Natural killer cell treated with Interleukin-12 subunit alpha and Interleukin-12 subunit beta and Interleukin-15 and Interleukin-18, amount 100 ng/mL, for 72 hours (primary cell): ENCODE measurements around the gene ZSCAN9. TPM values are rescaled to one million over a fixed set of nuclear protein-coding genes. Genes with fewer than 3 reads are reported as not detected.
A peak's percentile ranks its signal among the peaks of the same experiment; 100 is the strongest.

Source experiments
- ATAC-seq, 2 donors: fragments of 150-1000 bp; cut with Tn5 transposase in 1 of 2; sonication (Bioruptor Pico), chemical (Tn5 transposase) in 1 of 2; 2 replicates each; pipeline ENCODE4 v1.10.0; 2021
- DNase-seq: peaks from one replicate; pipeline ENCODE4 v3.0.0; 2022; ENCODE audit warnings: low spot score
- H3K27ac Mint-ChIP-seq, 2 donors: 1 replicate in 1 of 2; 2 replicates in 1 of 2; pipeline ENCODE4 v1.8.0; 2022; ENCODE audit warnings: mixed read lengths in 2 of 2, mild to moderate bottlenecking in 1 of 2, moderate library complexity in 1 of 2
- H3K27me3 Mint-ChIP-seq, 2 donors: 1 replicate in 1 of 2; 2 replicates in 1 of 2; pipeline ENCODE4 v1.8.0; 2022; ENCODE audit warnings: mixed read lengths in 2 of 2
- H3K36me3 Mint-ChIP-seq: one replicate; pipeline ENCODE4 v1.8.0; 2022; ENCODE audit warnings: mixed read lengths
- H3K4me1 Mint-ChIP-seq, 2 donors: 1 replicate in 1 of 2; 2 replicates in 1 of 2; pipeline ENCODE4 v1.8.0; 2022; ENCODE audit warnings: low read depth in 2 of 2, mixed read lengths in 2 of 2, mild to moderate bottlenecking in 1 of 2
- H3K4me3 Mint-ChIP-seq: one replicate; pipeline ENCODE4 v1.8.0; 2022; ENCODE audit warnings: mixed read lengths
- H3K9me3 Mint-ChIP-seq: 2 replicates; pipeline ENCODE4 v1.8.0; 2022; ENCODE audit warnings: mixed read lengths
- total RNA-seq, 2 donors: library from RNA; stranded (reverse); gene quantifications; one replicate each; pipeline ENCODE4 v1.2.3, GENCODE V29; 2022

The ZSCAN9 gene
- total RNA-seq, 2 donors from 2014 or later: 12.6 to 13.1 TPM

DNA sequence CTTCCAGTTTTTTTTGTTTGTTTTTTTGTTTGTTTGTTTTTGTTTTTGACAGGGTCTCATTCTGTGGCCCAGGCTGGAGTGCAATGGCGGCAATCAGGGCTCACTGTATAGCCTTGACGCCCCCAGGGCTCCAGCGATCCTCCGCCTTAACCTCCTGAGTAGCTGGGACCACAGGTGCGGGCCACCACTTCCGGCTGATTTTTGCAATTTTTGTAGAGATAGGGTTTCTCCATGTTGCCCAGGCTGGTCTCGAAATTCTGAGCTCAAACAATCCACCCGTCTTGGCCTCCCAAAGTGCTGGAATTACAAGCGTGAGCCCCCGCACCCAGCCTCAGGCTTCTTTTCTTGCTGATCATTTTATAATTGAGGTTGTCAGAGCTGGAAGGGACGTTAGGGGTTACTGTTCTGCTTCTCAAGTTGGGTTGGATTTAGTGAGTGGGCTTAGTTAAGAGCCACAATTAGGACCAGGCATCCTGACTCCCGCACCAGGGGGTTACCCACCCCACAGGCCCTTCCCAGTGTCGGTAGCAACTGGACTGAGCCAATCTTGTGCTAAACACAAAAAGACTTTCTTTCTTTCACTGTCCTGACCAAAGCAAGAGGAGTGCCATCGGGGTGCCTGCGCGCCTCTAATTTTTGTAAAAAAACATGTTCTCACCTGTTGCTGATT lies 13.1 kb upstream of the ZSCAN9 start:
- Mint-ChIP-seq H3K27me3 (peaks cover 60 to 83% of the 10 kb centered on the region in 2 donors), H3K4me1 (peaks cover 25 to 35% of the 10 kb centered on the region in 2 donors), H3K27ac (peak overlapping the region; percentile 10 to 26), H3K4me3 (peak overlapping the region; percentile 79), H3K9me3 (no peaks in the 10 kb centered on the region), H3K36me3 (peaks cover 23% of the 10 kb centered on the region)
- DNase-seq (no peak), ATAC-seq (peak in 1 of 2 donors; percentile 5)

DNA sequence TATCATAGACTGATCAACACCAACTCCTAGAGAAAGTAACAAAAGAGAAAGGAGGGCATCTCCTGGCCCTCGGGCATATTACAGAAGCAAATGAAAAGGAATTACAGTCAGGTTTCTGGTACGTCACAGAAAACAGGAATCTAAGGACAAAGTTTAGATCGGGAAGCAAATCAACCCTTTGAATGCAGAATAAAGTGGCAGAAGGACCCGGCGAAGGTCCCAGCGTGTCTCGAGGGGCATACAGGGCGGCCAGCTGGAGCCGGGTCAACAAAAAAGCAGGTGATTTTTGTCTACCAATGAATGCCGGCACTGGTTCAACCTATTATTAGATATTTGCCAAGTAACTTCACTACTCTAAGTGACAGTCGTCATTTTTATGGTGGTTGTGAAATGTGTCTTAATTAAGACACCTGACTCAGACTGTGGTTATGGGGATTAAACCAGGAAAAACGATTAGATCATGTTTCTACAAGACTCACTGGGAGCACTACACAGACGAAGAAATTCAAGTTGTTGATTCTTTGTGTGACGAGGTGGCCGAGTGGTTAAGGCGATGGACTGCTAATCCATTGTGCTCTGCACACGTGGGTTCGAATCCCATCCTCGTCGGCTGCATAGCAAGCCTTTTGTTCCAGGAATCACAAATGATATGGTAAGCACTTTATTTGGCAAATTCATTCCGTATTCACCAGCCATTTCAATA lies 12.4 kb upstream of the ZSCAN9 start:
- peaks cover 23% of the 10 kb centered on the region for H3K36me3 Mint-ChIP-seq
- peak overlapping the region; percentile 79 for H3K4me3 Mint-ChIP-seq
- peaks cover 19 to 29% of the 10 kb centered on the region in 2 donors for H3K4me1 Mint-ChIP-seq
- H3K27ac Mint-ChIP-seq: peak overlapping the region; percentile 10 to 26
- peaks cover 54 to 76% of the 10 kb centered on the region in 2 donors for H3K27me3 Mint-ChIP-seq
- no peaks in the 10 kb centered on the region for H3K9me3 Mint-ChIP-seq
- no peak for DNase-seq
- ATAC-seq: peak; percentile 64 to 73

DNA sequence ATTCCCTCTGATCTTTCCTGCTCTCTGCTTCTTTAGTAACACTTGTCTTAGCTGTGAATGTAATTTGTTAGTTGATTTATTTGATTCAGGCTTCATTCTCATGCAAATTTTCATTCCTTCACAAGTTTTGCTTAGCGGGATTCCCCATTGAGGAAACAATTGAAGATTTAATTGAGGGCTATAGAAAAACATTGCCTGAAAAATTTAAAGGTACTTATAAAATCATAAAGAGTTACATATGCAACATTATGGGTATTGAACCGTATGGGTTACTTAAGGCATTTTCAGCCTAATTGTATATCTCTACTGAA lies 11.9 kb upstream of the ZSCAN9 start:
- H3K27me3 Mint-ChIP-seq: peaks cover 50 to 71% of the 10 kb centered on the region in 2 donors
- DNase-seq (no peak), ATAC-seq (no peak)
- H3K27ac Mint-ChIP-seq: peak overlapping the region; percentile 10 to 26
- no peaks in the 10 kb centered on the region for H3K9me3 Mint-ChIP-seq
- peak overlapping the region; percentile 79 for H3K4me3 Mint-ChIP-seq
- peaks cover 23% of the 10 kb centered on the region for H3K36me3 Mint-ChIP-seq
- peaks cover 15 to 24% of the 10 kb centered on the region in 2 donors for H3K4me1 Mint-ChIP-seq

DNA sequence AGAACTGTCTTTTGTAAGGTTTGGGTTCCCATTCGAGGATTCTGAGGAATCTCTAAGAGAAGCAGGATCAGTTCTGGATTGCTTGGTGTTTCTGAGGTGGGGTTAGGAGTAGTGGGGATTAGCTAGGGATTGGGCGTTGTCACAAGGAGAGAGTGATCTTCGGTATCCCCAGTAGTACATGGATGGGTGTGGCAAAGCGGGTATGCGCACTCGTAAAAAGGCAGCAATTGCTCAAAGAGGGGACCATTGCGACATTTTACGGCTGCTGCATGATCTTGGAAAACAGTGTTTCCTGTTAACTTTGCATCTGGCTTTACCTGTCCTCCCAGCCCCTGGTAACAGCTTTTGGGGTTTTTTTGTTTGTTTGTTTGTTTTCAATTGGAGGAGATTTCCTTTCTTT lies 9.7 kb upstream of the ZSCAN9 start:
- DNase-seq (no peak), ATAC-seq (no peak)
- peaks cover 14% of the 10 kb centered on the region for H3K36me3 Mint-ChIP-seq
- H3K27me3 Mint-ChIP-seq: peaks cover 38 to 54% of the 10 kb centered on the region in 2 donors
- H3K4me3 Mint-ChIP-seq: no peak overlapping the region
- no peak overlapping the region for H3K27ac Mint-ChIP-seq
- peaks cover 17 to 19% of the 10 kb centered on the region in 2 donors for H3K4me1 Mint-ChIP-seq
- no peaks in the 10 kb centered on the region for H3K9me3 Mint-ChIP-seq

DNA sequence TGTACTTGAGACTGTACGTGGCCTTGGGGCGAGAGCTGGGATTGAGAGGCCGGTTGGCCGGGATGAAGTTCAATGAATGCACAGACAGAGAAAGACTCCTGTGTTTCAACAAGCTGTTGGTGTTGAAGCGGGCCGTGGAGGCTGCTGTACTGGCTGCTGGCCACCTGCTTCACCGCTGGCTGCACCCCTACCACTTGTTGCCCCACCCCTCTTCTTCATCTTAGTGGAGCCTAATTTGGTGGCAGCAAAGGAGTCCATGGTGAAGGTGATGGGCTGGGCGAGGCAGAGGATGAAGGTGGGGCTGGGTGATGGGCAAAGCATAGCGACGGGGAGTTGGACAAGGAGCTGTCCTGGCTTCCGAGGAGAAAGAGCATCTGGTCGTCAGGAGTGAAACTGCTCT lies 7.2 kb upstream of the ZSCAN9 start:
- ATAC-seq (no peak), DNase-seq (no peak)
- Mint-ChIP-seq H3K4me3 (peak overlapping the region; percentile 56), H3K27ac (peak overlapping the region in 1 of 2 donors; percentile 33), H3K27me3 (peaks cover 35 to 44% of the 10 kb centered on the region in 2 donors), H3K4me1 (peaks cover 5 to 7% of the 10 kb centered on the region in 2 donors), H3K36me3 (peaks cover 5% of the 10 kb centered on the region), H3K9me3 (no peaks in the 10 kb centered on the region)

DNA sequence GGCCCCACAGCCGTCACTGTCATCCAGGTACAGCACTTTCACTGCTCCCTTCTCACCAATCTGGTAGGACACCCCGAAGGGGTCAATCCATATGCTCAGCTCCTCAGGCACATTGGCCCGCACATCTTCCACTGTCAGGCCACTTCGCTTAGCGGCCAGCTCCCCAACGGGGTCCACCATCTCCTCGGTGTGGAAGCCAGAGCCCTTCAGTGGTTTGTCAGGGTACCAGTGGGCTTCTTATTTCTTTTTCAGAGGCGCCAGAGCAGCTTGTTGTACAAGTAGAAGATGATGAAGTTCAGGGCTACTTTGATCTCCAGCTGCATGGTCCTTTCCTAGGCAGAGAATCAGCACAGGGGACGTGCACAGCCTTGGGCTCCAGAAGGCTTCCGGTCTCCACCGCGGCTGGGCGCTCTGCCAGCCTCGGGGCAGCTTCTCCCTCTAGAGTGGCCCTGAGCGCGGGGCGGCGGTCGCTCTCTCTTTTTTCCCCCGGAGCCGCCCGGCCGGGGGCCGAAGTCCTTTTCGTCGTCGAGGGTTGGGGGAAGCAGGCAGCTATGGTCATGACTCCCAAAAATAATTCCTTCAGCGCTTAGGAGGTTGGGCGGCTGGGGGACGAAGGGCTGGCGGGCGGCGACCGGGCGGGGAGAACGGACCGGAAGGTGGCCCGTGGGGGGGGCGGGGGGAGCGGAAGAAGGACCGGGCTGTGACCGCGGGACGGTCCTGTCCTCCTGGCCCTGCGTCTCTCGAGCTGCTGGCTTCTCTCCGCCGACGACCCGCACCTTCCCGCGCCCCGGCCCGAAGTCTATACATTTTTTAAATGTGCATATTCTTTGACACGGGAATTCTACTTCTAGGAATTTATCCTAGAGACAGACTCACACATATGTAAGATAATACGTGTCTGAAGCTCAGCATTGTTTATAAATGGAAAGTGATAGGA lies 6.5 kb upstream of the ZSCAN9 start:
- no peaks in the 10 kb centered on the region for H3K9me3 Mint-ChIP-seq
- H3K4me3 Mint-ChIP-seq: peak overlapping the region; percentile 81
- H3K4me1 Mint-ChIP-seq: peaks cover 0 to 3% of the 10 kb centered on the region in 2 donors
- H3K27ac Mint-ChIP-seq: peak overlapping the region; percentile 33 to 37
- peak; percentile 87 to 90 for ATAC-seq
- H3K36me3 Mint-ChIP-seq: peaks cover 5% of the 10 kb centered on the region
- peak; percentile 71 for DNase-seq
- H3K27me3 Mint-ChIP-seq: peaks cover 33 to 43% of the 10 kb centered on the region in 2 donors

DNA sequence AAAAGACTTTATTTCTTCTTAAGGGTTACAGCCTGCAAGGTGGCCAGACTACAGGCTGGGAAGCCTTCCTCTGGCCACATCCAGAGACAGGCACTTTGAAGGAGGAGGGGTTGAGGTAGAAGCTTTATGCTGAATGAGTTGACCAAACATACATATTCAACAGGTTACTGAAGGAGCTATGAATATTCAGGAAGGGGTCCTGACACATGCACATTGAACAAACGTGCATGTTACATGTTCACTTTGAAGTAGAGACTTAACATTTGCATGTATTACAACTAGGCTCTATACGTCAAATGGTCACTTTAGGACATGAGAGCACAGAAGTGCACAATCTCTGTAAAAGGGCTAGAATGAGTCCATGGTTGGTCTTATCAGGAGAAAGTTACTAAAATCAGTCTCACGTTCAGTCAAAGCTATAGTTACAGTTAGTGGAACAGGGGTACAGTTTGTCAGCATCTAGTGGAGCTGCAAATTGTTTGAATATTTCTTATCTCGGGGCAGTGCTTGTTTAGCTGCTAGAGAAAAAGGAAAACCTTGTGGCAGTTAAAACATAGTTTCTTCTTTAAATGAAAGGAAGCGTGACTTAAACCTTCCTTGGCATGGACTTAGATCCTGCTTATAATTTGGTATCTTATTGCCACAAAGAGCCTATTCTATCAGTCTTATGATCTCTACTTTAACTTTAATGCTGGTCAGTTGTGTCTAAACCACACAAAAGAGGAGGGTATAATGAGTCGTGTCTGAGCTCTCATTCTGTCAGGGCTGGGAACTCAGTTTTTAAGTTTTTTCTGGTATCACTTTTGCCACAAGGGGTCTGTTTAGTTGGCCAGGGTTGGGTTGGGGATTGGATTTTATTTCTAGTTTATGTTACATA lies 4.6 kb upstream of the ZSCAN9 start:
- ATAC-seq: no peak
- H3K27me3 Mint-ChIP-seq: peaks cover 22 to 26% of the 10 kb centered on the region in 2 donors
- H3K27ac Mint-ChIP-seq: no peak overlapping the region
- no peak overlapping the region for H3K4me3 Mint-ChIP-seq
- no peak for DNase-seq
- H3K4me1 Mint-ChIP-seq: peaks cover 8 to 9% of the 10 kb centered on the region in 2 donors
- no peaks in the 10 kb centered on the region for H3K9me3 Mint-ChIP-seq
- no peaks in the 10 kb centered on the region for H3K36me3 Mint-ChIP-seq

DNA sequence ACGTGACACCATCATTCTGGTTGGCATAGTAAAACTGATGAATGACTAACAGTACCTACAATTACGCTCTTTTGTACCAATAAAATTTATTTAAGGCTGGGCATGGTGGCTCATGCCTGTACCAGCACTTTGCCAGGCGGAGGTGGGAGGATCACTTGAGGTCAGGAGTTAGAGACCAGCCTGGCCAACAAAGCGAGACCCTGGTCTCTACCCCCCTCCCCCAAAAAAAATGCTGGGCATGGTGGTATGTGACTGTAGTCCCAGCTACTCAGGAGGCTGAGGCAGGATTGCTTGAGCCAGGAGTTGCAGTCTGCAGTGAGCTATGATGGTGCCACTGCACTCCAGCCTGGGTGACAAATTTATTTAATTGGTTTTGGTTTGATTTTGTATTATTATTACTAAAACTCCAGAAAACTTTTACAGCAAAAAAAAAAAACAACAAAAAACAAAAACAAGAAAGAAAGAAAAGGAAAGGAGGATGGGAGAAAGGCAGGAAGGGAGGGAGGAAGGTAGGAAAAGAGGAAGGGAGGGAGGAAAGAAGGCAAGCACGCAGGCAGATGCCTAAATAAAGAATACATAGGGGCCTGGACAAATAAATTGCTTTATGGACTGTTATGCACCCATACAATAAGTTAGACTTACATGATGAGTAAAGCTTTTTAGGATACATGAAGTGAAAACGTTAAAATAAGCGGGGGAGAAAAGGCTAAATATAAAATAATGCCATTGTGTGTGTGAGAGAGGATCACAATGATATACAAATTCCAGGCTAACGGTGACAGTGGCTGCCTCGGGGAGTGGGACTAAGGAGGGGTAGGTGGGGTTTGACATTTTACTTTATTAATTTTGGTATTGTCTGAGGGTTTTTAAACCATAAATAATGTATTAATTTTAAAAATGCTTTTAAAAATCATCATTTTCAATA lies 682 bp upstream of the ZSCAN9 start:
- Mint-ChIP-seq H3K9me3 (no peaks in the 10 kb centered on the region), H3K27me3 (peaks cover 15 to 22% of the 10 kb centered on the region in 2 donors), H3K36me3 (peaks cover 12% of the 10 kb centered on the region), H3K4me1 (peaks cover 9 to 13% of the 10 kb centered on the region in 2 donors), H3K4me3 (peak overlapping the region; percentile 85), H3K27ac (peak overlapping the region; percentile 73 to 89)
- DNase-seq (no peak), ATAC-seq (no peak)

DNA sequence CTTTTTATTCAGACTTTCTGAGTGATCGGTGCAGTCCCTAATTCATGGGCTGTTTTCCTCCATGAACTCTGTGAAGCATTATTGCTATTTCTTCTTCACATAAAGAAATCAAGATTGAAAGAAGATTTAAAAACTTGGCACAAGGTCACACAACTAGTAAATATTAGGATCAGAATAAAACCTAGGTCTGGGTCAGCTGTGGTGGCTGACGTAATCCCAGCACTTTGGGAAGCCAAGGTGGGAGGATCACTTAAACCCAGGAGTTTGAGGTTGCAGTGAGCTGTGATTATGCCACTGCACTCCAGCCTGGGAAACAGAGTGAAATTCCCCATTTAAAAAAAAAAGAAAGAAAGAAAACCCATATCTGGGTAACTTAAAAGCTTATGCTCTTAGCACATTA lies 1.4 kb downstream of the ZSCAN9 start:
- Mint-ChIP-seq H3K27me3 (peaks cover 6 to 9% of the 10 kb centered on the region in 2 donors), H3K36me3 (peaks cover 21% of the 10 kb centered on the region), H3K4me3 (peak overlapping the region; percentile 85), H3K9me3 (no peaks in the 10 kb centered on the region), H3K4me1 (peaks cover 9 to 13% of the 10 kb centered on the region in 2 donors), H3K27ac (peak overlapping the region in 1 of 2 donors; percentile 89)
- no peak for ATAC-seq
- no peak for DNase-seq

DNA sequence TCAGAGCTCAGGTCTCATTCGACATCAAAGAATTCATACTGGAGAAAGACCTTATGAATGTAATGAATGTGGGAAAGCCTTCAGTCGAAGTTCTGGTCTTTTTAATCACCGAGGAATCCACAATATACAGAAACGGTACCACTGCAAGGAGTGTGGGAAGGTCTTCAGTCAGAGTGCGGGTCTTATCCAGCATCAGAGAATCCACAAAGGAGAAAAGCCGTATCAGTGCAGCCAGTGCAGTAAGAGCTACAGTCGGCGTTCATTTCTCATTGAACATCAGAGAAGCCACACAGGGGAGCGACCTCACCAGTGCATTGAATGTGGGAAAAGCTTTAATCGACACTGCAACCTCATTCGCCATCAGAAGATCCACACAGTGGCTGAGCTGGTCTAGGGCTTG lies 7.7 kb downstream of the ZSCAN9 start:
- Mint-ChIP-seq H3K27me3 (no peaks in the 10 kb centered on the region), H3K27ac (no peak overlapping the region), H3K36me3 (peaks cover 34% of the 10 kb centered on the region), H3K4me1 (peaks cover 0 to 3% of the 10 kb centered on the region in 2 donors), H3K4me3 (no peak overlapping the region), H3K9me3 (no peaks in the 10 kb centered on the region)
- DNase-seq (no peak), ATAC-seq (no peak)

DNA sequence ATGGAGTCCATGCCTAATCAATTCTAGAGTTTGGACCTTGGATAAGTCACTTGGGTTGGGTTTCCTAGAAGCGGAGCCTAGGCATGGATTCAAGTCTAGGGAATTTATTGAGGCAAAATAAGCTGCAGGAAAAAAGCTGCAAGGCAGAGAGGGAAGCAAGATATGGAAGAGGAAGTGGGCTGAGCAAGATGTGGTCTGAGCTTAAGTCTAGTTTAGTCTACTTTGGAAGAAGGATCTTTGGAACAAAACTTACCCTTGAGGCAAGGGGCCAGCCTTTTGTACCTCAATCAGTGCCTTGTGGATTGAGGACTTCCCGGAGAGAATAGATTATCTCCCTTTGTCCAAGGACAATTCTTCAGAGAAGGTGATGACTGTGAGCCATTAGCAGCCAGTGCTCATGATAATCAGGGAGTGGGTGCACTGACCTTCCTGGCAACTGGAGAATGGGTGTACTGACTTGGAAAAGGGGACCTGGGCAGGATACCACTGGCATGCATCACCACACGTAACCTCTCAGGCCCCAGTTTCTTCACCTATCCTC lies 10.9 kb downstream of the ZSCAN9 start:
- H3K27me3 Mint-ChIP-seq: no peaks in the 10 kb centered on the region

DNA sequence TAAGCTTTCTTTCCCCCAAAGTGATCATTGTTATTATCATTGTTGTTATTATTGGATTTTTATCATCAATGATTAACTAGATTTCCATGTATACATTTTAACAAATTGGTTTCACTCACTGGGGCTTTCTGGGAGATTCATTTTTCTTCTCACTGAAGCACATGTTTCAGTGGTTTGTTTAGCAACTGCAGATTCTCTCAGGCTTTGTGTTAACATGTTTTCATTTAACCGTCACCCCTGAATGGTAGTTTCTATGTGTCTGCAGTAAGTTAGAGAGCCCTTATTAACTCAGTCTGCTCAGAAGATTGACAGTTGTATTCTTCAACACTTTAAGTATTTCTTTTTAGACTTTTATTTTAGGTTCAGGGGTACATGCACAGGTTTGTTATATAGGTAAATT lies 14.6 kb downstream of the ZSCAN9 start:
- no peak overlapping the region for H3K27ac Mint-ChIP-seq
- no peak for DNase-seq
- no peaks in the 10 kb centered on the region for H3K27me3 Mint-ChIP-seq
- H3K4me1 Mint-ChIP-seq: no peaks in the 10 kb centered on the region
- H3K9me3 Mint-ChIP-seq: no peaks in the 10 kb centered on the region
- H3K4me3 Mint-ChIP-seq: no peak overlapping the region
- no peak for ATAC-seq
- no peaks in the 10 kb centered on the region for H3K36me3 Mint-ChIP-seq

More for the DNA sequence above, 10.9 kb downstream of the ZSCAN9 start:
- no peaks in the 10 kb centered on the region for H3K4me1 Mint-ChIP-seq
- peaks cover 13% of the 10 kb centered on the region for H3K36me3 Mint-ChIP-seq
- ATAC-seq (no peak), DNase-seq (no peak)
- H3K9me3 Mint-ChIP-seq: no peaks in the 10 kb centered on the region
- no peak overlapping the region for H3K4me3 Mint-ChIP-seq
- H3K27ac Mint-ChIP-seq: no peak overlapping the region
